ENCODE results near the gene STRN3.

DNA sequence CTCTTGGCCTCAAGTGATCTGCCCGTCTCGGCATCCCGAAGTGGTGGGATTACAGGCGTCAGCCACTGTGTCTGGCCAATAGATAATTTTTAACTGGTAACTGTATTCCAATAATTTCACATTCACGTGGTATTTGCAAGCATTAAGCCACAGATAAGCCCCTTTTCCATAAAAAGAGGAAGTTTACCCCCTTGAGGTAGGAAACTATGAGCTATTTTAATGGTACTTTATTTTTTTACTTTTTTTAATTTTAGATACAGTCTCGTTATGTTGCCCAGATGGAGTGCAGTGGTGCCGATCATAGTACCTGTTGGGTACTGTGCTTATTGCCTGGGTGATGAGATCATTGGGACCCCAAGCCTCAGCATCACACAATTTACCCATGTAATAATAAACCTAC lies 43.6 kb downstream of the STRN3 start:
- TF ChIP-seq, protein P1, sequence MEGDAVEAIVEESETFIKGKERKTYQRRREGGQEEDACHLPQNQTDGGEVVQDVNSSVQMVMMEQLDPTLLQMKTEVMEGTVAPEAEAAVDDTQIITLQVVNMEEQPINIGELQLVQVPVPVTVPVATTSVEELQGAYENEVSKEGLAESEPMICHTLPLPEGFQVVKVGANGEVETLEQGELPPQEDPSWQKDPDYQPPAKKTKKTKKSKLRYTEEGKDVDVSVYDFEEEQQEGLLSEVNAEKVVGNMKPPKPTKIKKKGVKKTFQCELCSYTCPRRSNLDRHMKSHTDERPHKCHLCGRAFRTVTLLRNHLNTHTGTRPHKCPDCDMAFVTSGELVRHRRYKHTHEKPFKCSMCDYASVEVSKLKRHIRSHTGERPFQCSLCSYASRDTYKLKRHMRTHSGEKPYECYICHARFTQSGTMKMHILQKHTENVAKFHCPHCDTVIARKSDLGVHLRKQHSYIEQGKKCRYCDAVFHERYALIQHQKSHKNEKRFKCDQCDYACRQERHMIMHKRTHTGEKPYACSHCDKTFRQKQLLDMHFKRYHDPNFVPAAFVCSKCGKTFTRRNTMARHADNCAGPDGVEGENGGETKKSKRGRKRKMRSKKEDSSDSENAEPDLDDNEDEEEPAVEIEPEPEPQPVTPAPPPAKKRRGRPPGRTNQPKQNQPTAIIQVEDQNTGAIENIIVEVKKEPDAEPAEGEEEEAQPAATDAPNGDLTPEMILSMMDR (IDR thresholded peaks at IDR 0.05): no peak
- TF ChIP-seq POLR2A (IDR thresholded peaks at IDR 0.05) (no peak), POLR2AphosphoS5 (IDR thresholded peaks at IDR 0.05) (no peak), EP300 (IDR thresholded peaks at IDR 0.05) (no peak)
